H9 (cell line): Measurements from ENCODE around the gene GRIK4. TPM values are rescaled to one million over a fixed set of nuclear protein-coding genes. Genes with fewer than 3 reads are reported as not detected.
"Not testable (repeated sequence)": the region's sequence is repeated elsewhere in the genome, so short reads cannot be mapped to it uniquely, and the experiment has no call there.

Experiments
- DNase-seq: peaks from one replicate; pipeline ENCODE4 v3.0.0-alpha.2; 2017
- H2AFZ ChIP-seq: one replicate; pipeline ENCODE4 v1.6.1; 2013; ENCODE audit warnings: mild to moderate bottlenecking, low read length, control low read depth, moderate library complexity
- H2AK5ac ChIP-seq: 2 replicates; pipeline ENCODE4 v1.6.1; 2013; ENCODE audit warnings: low read length, control low read depth, mixed read lengths; ENCODE audit not compliant: insufficient read length
- H2BK120ac ChIP-seq: one replicate; pipeline ENCODE4 v1.6.1; 2013; ENCODE audit warnings: low read depth, mild to moderate bottlenecking, low read length, control low read depth, inconsistent platforms; ENCODE audit not compliant: poor library complexity, severe bottlenecking
- H2BK12ac ChIP-seq: 2 replicates; pipeline ENCODE4 v1.6.1; 2013; ENCODE audit warnings: low read length, control low read depth, mixed read lengths, low read depth; ENCODE audit not compliant: insufficient read length
- H2BK15ac ChIP-seq: 2 replicates; pipeline ENCODE4 v1.6.1; 2013; ENCODE audit warnings: low read depth, low read length, control low read depth
- H2BK20ac ChIP-seq: one replicate; pipeline ENCODE4 v1.6.1; 2013; ENCODE audit warnings: low read depth, mild to moderate bottlenecking, low read length, control low read depth, inconsistent platforms; ENCODE audit not compliant: poor library complexity, severe bottlenecking
- H2BK5ac ChIP-seq: 2 replicates; pipeline ENCODE4 v1.6.1; 2013; ENCODE audit warnings: low read length, control low read depth, mixed read lengths; ENCODE audit not compliant: insufficient read length
- H3K14ac ChIP-seq: 2 replicates; pipeline ENCODE4 v1.6.1; 2013; ENCODE audit warnings: low read length, control low read depth; ENCODE audit not compliant: insufficient read depth
- H3K18ac ChIP-seq: 2 replicates; pipeline ENCODE4 v1.6.1; 2013; ENCODE audit warnings: low read depth, mild to moderate bottlenecking, mixed read lengths, low read length, control low read depth; ENCODE audit not compliant: insufficient read length
- H3K23ac ChIP-seq: 2 replicates; pipeline ENCODE4 v1.6.1; 2013; ENCODE audit warnings: low read length, control low read depth, mixed read lengths, low read depth; ENCODE audit not compliant: insufficient read length
- H3K23me2 ChIP-seq: 2 replicates; pipeline ENCODE4 v1.6.1; 2013; ENCODE audit warnings: low read depth, mild to moderate bottlenecking, mixed read lengths, low read length, control low read depth; ENCODE audit not compliant: insufficient read length, poor library complexity, severe bottlenecking
- H3K27ac ChIP-seq: 2 replicates; pipeline ENCODE4 v1.5.1; 2013; ENCODE audit warnings: low read length, control low read depth, mixed read lengths, low read depth; ENCODE audit not compliant: insufficient read length
- H3K27me3 ChIP-seq: 2 replicates; pipeline ENCODE4 v1.6.1; 2013; ENCODE audit warnings: low read length, control low read depth, inconsistent platforms; ENCODE audit not compliant: insufficient read depth
- H3K4ac ChIP-seq: 2 replicates; pipeline ENCODE4 v1.6.1; 2013; ENCODE audit warnings: low read depth, mild to moderate bottlenecking, control low read depth, inconsistent platforms, low read length, moderate library complexity
- H3K4me1 ChIP-seq: 2 replicates; pipeline ENCODE4 v1.6.1; 2013; ENCODE audit warnings: low read length, control low read depth, inconsistent platforms; ENCODE audit not compliant: insufficient read depth
- H3K4me2 ChIP-seq: 2 replicates; pipeline ENCODE4 v1.6.1; 2013; ENCODE audit warnings: low read length, control low read depth, mixed read lengths; ENCODE audit not compliant: insufficient read length, insufficient read depth
- H3K56ac ChIP-seq: 2 replicates; pipeline ENCODE4 v1.6.1; 2013; ENCODE audit warnings: low read depth, mild to moderate bottlenecking, mixed read lengths, low read length, control low read depth; ENCODE audit not compliant: insufficient read length
- H3K79me1 ChIP-seq: 2 replicates; pipeline ENCODE4 v1.6.1; 2013; ENCODE audit warnings: low read depth, mild to moderate bottlenecking, moderate library complexity, low read length, control low read depth, inconsistent platforms; ENCODE audit not compliant: insufficient read depth, poor library complexity, severe bottlenecking
- H3K79me2 ChIP-seq: 2 replicates; pipeline ENCODE4 v1.6.1; 2013; ENCODE audit warnings: low read length, control low read depth, inconsistent platforms; ENCODE audit not compliant: insufficient read depth
- H3K9ac ChIP-seq: 2 replicates; pipeline ENCODE4 v1.6.1; 2013; ENCODE audit warnings: low read length, control low read depth, mixed read lengths; ENCODE audit not compliant: insufficient read length; ENCODE audit errors: extremely low read depth
- H3K9me3 ChIP-seq: one replicate; pipeline ENCODE4 v1.6.1; 2013; ENCODE audit warnings: low read depth, low read length, inconsistent platforms; ENCODE audit not compliant: control insufficient read depth
- H3T11ph ChIP-seq: one replicate; pipeline ENCODE4 v1.6.1; 2013; ENCODE audit warnings: mild to moderate bottlenecking, low read length, control low read depth, inconsistent platforms
- H4K20me1 ChIP-seq: one replicate; pipeline ENCODE4 v1.6.1; 2013; ENCODE audit not compliant: control insufficient read depth, insufficient read length, insufficient read depth
- H4K5ac ChIP-seq: 2 replicates; pipeline ENCODE4 v1.6.1; 2013; ENCODE audit warnings: low read depth, mild to moderate bottlenecking, mixed read lengths, low read length, control low read depth; ENCODE audit not compliant: insufficient read length
- H4K8ac ChIP-seq: replicated peaks from 2 replicates; pipeline ENCODE4 v1.6.1; 2013; ENCODE audit warnings: low read length, control low read depth, mixed read lengths, low read depth; ENCODE audit not compliant: insufficient read length
- H4K91ac ChIP-seq: 2 replicates; pipeline ENCODE4 v1.6.1; 2013; ENCODE audit warnings: low read depth, mild to moderate bottlenecking, moderate library complexity, mixed read lengths, low read length, control low read depth; ENCODE audit not compliant: insufficient read length
- H3K27ac Mint-ChIP-seq, 3 experiments: 2 replicates in 2 of 3; 3 replicates in 1 of 3; pipeline ENCODE4 v1.8.0; 2020 to 2021; ENCODE audit warnings: mixed read lengths in 3 of 3, mild to moderate bottlenecking in 1 of 3, moderate library complexity in 1 of 3
- H3K27me3 Mint-ChIP-seq: 2 replicates; pipeline ENCODE4 v1.8.0; 2021; ENCODE audit warnings: low read depth, mild to moderate bottlenecking, moderate library complexity, mixed read lengths
- H3K36me3 Mint-ChIP-seq, 3 experiments: 2 replicates in 2 of 3; 3 replicates in 1 of 3; pipeline ENCODE4 v1.8.0; 2020 to 2021; ENCODE audit warnings: low read depth in 3 of 3, mixed read lengths in 3 of 3; ENCODE audit not compliant: insufficient read depth in 1 of 3
- H3K4me1 Mint-ChIP-seq, 2 experiments: 2 replicates each; pipeline ENCODE4 v1.8.0; 2020; ENCODE audit warnings: mixed read lengths in 2 of 2
- H3K4me3 Mint-ChIP-seq, 2 experiments: 2 replicates in 1 of 2; 3 replicates in 1 of 2; pipeline ENCODE4 v1.8.0; 2020 to 2021; ENCODE audit warnings: mild to moderate bottlenecking in 2 of 2, mixed read lengths in 2 of 2, moderate library complexity in 1 of 2
- H3K9me3 Mint-ChIP-seq, 2 experiments: 2 replicates in 1 of 2; 3 replicates in 1 of 2; pipeline ENCODE4 v1.8.0; 2020; ENCODE audit warnings: mild to moderate bottlenecking in 2 of 2, mixed read lengths in 2 of 2, moderate library complexity in 1 of 2
- CTCF ChIP-seq: fragments of 200-600 bp; sonication (generic); conservative IDR thresholded peaks from 3 replicates; pipeline ENCODE4 v1.8.0; 2021; ENCODE audit warnings: antibody characterized with exemption, mild to moderate bottlenecking
- WGBS: extraction: QIAGEN DNeasy Blood & Tissue Kit; methylation state at CpG from one replicate; pipeline ENCODE4 v1.1.7; 2013; ENCODE audit warnings: missing lambda C conversion rate, low lambda C conversion rate, mixed read lengths; ENCODE audit not compliant: insufficient read length; ENCODE audit errors: extremely low coverage; 5-methylcytosine and 5-hydroxymethylcytosine counted together
- total RNA-seq: library from RNA; stranded (reverse); gene quantifications from 2 replicates; pipeline ENCODE4 v1.2.1, GENCODE V29; 2021

Gene GRIK4
- total RNA-seq, 1 experiment from 2014 or later, result 2.3 TPM

GRCh38 chr11:121031167-121031566 is 519.6 kb downstream of the GRIK4 start:
- Histone ChIP-seq H2AFZ (no peak overlapping the region), H4K20me1 (no peaks in the 10 kb centered on the region), H4K91ac (no peak overlapping the region), H3K4me1 (no peaks in the 10 kb centered on the region; the same call in 1 of the 2 replicates), H2BK20ac (no peak overlapping the region), H3K9me3 (no peaks in the 10 kb centered on the region), H3T11ph (no peak overlapping the region), H3K9ac (no peak overlapping the region), H3K23ac (no peak overlapping the region), H3K27me3 (no peaks in the 10 kb centered on the region), H2BK120ac (no peak overlapping the region), H2BK15ac (no peak overlapping the region), H3K79me2 (peaks cover 2% of the 10 kb centered on the region; the same call in 1 of the 2 replicates), H3K56ac (no peak overlapping the region), H4K5ac (no peak overlapping the region), H3K27ac (no peak overlapping the region), H3K79me1 (no peaks in the 10 kb centered on the region), H3K4me2 (no peak overlapping the region), H2AK5ac (no peak overlapping the region), H3K14ac (no peak overlapping the region), H4K8ac (no peak overlapping the region), H2BK5ac (no peak overlapping the region), H3K23me2 (no peaks in the 10 kb centered on the region), H3K18ac (no peak overlapping the region), H3K4ac (no peak overlapping the region), H2BK12ac (no peak overlapping the region)
- DNase-seq, result no peak
- Mint-ChIP-seq H3K27ac (no peak overlapping the region), H3K9me3 (no peaks in the 10 kb centered on the region), H3K4me1 (peaks cover 9 to 11% of the 10 kb centered on the region in 2 experiments), H3K27me3 (no peaks in the 10 kb centered on the region), H3K36me3 (no peaks in the 10 kb centered on the region), H3K4me3 (no peak overlapping the region)
- no CpG with 5 or more reads among the region's 2 CpGs for WGBS
- TF ChIP-seq CTCF, result no peak

- H2AFZ ChIP-seq, H3K14ac ChIP-seq, H3K9ac ChIP-seq, H4K8ac ChIP-seq, H4K91ac ChIP-seq, DNase-seq, H3T11ph ChIP-seq, H3K79me2 ChIP-seq, H3K23me2 ChIP-seq, H3K4me2 ChIP-seq, H4K5ac ChIP-seq, H3K18ac ChIP-seq, H4K20me1 ChIP-seq, H3K27ac Mint-ChIP-seq, H3K56ac ChIP-seq, H3K27me3 ChIP-seq, H3K36me3 Mint-ChIP-seq, H2BK5ac ChIP-seq, H2BK120ac ChIP-seq, H3K27me3 Mint-ChIP-seq, H3K9me3 ChIP-seq, H3K4me1 ChIP-seq, H3K27ac ChIP-seq, H3K23ac ChIP-seq, H3K9me3 Mint-ChIP-seq, H2BK12ac ChIP-seq, H2BK15ac ChIP-seq, H3K79me1 ChIP-seq, H2BK20ac ChIP-seq, H3K4ac ChIP-seq, H2AK5ac ChIP-seq, H3K4me3 Mint-ChIP-seq: not testable (repeated sequence)
- H3K4me1 Mint-ChIP-seq, result peaks cover 10 to 13% of the 10 kb centered on the region in 2 experiments
- WGBS, result no CpG with 5 or more reads among the region's 4 CpGs
These were observed 520.1 kb downstream of the GRIK4 start for GRCh38 chr11:121031648-121032047.
